NCI-H2196 treated with DMSO at 0.1 percent for 48 hours (cell line): ENCODE results near the gene MZF1.
"Not testable (repeated sequence)": the region's sequence is repeated elsewhere in the genome, so short reads cannot be mapped to it uniquely, and the experiment has no call there.

Experiments
- DNase-seq: peaks from one replicate; lab custom pipeline; 2025; ENCODE audit not compliant: unreplicated experiment; lab: John Stamatoyannopoulos, UW

MZF1 gene

DNA sequence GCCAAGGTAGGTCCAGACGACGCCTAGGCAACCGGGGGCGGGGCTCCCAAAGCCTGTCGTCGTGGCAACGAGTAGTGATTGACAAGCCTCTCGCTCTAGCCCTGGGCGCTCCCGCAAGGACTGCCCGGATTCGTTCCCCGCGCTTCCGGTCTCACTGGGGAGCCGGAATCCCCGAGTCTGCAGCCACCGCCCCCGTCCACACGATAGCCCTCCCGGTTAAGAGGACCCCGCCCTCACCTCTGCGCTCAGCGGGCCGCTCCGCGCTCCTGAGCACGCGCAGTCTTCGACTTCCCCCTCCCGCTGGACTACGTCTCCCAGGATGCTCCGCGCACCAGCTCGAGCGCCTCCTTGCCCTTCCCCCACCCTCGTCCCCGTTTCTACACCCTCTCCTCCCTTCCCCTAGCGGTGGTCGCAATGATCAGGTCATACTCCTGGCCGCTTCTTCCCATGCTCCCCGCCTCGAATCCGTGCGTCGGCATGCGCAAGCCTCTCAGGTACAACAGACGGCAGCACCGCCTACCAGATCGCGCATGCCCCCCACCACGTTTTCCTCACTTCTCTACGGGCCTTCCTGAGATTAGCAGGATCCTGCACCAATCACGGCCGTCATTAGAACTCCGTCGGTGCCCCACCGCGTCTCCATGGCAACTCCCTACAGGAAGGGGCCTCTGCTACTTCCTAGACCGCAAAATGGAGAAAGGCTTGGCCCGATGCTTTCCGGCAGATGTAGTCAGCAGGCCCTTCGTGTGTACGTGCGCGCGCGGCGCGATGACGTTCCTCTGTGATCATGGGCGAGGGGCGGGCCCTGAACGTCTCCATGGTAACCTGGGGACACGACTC, at the start of gene MZF1:
MZF1 (minus strand) TSS at position 518 of the 840 bp plus-strand sequence. CDS start 1,946 bp downstream, outside the sequence.
- DNase-seq, result no peak

DNA sequence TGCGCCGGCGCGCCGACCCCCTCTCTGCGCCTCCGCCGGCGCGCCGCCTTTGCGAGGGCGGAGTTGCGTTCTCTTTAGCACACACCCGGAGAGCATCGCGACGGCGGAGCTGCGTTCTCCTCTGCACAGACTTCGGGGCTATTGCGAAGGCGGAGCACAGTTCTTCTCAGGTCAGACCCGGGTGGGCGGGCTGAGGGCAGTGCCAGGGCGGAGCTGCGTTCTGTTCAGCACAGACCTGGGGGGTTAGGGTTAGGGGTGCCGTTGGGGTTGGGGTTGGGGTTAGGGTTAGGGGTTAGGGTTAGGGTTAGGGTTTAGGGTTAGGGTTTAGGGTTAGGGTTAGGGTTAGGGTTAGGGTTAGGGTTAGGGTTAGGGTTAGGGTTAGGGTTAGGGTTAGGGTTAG, 34.1 kb upstream of the MZF1 start:
- DNase-seq, result not testable (repeated sequence)

DNA sequence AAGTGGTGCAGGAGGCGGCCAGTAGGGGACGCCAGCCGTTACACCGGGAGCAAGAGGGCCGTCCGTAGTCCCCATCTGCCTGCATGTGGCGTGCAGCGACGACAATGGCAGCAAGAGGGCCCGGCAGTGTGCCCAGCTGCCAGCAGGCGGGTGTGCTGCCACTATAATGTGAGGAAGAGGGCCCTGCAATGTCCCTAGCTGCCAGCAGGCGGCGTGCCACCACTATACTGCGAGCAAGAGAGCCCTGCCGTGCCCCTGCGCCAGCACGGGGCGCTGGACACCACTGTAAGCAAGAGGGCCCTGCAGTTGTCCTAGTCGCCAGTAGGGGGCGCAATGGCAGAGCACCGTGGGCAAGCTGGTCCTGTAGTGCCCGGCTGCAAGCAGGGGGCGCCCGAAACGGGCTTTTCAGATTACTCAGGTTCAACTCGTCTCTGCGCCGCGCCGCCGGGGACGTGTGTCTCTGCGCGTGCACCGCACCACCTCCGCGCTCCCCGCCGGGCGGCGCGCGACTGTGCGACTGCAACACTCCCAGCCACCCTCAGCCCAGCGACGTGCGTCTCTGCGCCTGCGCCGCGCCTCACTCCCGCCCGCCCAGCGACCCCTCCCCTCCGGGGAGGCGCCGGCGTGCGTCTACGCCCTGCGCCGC, 33.2 kb upstream of the MZF1 start:
- DNase-seq, result not testable (repeated sequence)

DNA sequence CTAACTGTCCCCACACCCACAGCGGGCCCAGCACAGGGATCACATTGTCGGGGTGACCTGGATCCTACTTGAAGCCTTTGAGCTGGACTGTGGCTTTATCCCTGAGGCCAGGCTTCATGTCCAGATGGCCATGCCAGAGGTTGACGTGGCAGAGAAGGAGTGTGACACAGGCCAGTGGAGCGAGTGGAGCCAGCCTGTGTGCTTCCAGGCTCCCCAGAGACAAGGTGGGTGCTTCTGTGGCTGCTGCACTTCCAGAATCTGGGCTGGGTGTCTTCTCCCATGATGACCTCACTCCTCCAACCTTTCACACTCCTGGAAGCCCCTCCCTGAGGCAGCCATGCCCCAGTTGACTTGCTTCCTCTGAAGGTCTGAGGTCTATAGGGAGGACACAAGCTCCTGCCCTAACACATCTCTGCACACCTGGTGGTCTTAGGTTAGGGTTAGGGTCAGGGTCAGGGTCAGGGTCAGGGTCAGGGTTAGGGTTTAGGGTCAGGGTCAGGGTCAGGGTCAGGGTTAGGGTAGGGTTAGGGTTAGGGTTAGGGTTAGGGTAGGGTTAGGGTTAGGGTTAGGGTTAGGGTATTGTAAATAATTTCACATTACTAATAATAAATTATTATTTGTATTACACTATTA, 13.1 kb upstream of the MZF1 start:
- DNase-seq, result no peak

- no peak for DNase-seq
Observed at GRCh38 chr19:58585442-58586132, 12.5 kb upstream of the MZF1 start.

DNA sequence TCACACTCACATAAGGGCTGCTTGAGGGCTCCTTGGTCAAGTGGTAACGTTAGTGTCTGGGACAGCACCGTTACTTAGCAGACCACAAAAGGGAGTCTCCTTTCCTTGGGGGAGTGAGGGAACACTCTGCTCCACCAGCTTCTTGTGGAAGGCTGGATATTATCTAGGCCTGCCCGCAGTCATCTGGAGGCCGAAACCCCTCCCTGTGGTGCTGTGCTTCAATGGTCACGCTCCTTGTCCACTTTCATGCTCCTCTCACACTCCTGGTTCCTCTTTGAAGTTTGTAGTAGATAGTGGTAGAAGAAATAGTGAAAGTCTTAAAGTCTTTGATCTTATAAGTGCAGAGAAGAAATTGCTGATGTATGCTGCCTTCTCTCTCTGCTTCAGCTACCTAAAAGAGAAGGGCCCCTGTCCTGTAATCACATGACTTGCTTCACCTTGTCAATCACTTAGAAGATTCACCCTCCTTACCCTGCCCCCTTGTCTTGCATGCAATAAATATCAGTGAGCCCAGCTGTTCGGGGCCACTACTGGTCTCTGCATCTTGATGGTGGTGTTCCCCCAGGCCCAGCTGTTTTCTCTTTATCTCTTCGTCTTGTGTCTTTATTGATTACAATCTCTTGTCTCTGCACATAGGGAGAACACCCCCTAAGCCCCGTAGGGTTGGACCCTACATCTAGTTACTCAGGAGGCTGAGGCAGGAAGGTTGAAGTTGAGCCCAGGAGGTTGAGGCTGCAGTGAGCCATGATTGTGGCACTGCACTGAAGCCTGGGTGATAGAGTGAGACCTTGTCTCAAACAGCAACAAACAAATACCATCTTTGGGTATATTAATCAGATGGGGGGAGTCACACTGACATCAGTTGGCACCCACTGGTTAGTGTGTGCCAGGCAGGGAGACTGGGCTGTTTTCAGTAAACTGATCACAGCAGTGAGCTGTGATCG, 11.6 kb upstream of the MZF1 start:
- no peak for DNase-seq

GRCh38 chr19:58582985-58583384, 9.8 kb upstream of the MZF1 start:
- no peak for DNase-seq

GRCh38 chr19:58581227-58582141, 8.3 kb upstream of the MZF1 start:
- DNase-seq, result no peak

DNA sequence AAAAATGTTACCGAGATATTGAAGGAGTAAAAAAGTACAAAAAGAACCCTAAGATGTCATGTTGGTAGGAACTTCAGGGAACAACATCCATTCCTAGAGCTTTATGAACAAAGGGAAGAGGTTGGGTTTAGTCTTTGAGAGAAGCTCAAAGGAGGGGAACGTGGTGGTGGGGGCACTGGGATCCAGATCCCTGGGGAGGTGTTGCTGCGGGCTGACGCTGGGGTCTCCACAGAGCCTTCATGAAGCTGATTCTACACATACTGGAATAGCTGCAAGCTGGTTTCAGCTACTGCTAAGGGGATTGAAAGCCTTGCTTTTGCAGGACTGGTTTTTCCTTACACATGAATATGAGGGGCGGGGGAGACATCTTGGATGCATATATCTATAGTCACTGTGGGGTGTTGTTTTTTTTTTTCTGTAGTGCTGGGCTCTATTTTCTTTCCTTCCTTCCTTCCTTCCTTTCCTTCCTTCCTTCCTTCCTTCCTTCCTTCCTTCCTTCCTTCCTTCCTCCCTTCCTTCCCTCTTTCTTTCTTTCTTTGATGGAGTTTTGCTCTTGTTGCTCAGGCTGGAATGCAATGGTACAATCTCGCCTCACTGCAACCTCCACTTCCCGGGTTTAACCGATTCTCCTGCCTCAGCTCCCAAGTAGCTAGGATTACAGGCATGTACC, 6.5 kb upstream of the MZF1 start:
- no peak for DNase-seq

DNA sequence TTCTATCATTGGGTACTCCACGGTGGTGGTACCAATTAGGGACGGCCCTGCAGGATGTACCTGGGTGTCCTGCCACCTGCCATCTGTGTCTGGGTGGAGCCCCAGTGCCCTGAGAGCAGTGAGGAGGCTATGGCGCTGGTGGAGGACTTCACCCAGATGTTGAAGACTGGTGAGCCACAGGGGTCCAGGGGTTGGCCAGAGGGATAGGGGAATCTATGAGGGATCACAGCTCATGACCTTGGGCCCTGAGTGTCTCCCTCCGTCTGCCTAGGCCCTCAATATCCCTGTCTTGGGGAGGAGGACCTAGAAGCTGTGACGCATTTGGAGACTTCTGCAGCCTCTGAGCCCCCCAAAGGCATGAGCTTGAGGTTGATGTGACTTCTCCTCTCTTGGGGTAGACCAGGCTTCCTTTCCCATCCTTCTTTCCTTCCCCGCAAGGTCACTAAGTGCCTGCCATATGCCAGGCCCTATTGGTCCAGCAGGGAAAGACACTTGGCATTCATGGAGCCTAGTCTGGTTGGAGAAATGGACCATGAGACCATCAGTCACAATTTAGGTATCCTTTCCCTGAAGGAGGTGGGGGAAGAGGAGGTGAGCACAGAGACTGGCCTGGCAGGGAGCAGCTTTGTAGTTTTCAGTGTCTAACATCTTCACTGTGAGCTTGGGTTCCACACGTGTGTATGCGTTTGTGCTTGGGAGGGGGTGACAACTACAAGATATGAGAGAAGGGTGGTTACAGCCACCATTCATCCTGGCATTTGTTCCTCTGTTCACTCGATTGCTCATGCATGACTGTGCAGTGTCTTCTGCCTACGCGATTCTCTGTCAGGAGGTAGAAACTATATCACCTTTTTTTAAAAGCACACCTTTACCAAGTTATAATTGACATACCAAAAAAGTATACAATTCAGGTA, 5.1 kb upstream of the MZF1 start:
- no peak for DNase-seq

DNA sequence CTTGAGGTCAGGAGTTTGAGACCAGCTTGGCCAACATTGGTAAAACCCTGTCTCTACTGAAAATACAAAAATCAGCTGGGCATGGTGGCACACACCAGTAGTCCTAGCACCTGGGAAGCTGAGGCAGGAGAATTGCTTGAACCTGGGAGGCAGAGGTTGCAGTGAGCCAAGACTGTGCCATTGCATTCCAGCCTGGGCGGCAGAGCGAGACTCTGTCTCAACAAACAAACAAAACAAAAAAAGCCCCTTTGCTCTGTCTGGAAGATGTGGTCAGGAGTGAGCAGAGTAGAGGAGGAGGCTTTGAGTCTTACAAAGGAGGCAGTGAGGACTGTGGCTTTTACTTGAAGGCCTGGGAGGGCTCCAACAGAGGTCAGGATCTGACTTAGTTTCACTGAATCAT, 4.4 kb upstream of the MZF1 start:
- DNase-seq, result not testable (repeated sequence)

- no peak for DNase-seq
Observed at GRCh38 chr19:58575183-58576041, 2.3 kb upstream of the MZF1 start.

GRCh38 chr19:58573658-58574164, 576 bp upstream of the MZF1 start:
- DNase-seq, result no peak

DNA sequence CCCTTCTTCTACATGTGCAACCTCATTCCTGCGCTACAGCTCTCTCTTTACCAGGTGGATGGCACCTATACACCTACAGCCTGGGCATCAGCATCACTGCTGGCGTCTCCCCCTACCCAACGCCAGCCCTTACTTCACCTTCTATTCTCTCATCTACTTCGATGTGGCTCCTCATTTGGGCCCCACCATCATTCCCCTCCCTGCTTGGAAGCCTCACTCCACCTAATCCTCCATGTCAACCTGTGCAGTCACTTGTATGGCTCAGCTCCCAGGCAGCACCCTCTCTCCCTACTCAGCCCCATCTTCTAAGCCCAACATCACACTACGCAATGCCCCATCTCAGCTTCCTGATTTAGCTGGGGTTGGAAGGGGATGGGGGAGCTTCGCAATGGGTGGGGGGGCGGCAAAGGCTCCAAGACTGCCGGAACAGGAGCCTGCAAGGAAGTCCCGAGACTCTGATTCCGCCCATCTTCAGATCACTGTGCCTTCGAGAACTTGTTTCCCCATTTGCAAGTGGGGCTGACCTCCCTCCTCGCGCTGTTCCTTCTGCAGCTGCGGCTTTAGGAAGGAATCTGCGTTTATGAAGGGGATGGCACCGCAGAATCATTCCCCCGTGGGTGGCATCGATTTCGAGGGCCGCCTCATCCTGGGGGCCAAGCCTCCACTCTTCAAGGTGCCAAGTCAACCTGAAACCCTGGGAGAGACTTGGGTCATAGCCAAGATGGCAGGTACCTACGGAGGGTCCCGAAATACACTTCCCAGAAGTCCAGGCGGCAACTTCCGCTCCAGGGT, 913 bp downstream of the MZF1 start:
- DNase-seq, result no peak

DNA sequence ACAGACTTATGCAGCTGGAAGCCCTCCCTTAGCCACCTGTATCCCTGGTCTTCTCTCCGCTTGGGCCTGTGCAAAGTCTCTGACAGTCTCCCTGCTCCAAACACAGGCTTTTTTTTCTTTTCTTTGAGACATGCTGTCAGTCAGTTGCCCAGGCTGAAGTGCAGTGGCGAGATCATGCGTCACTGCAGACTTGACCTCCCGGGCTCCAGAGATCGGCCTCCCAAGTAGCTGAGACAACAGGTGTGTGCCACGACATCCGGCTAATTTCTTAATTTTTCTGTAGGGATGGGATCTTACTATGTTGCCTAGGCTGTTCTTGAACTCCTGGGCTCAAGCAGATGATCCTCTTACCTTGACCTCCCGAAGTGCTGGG, 1.6 kb downstream of the MZF1 start:
- DNase-seq, result no peak
